GM23338 (cell line): ENCODE measurements around the gene TEDC1.

ENCODE experiments used
- CREB1 ChIP-seq: fragments of 250-450 bp; sonication (Bioruptor Pico); IDR thresholded peaks from 2 replicates; pipeline ENCODE4 v1.5.0; 2020; ENCODE audit warnings: low read depth, mild to moderate bottlenecking, moderate library complexity
- CTCF ChIP-seq, 2 experiments: fragments of 200-600 bp in 1 of 2; sonication (generic) in 1 of 2; conservative IDR thresholded peaks; 2 replicates each; pipeline versions ENCODE4 v1.5.1 to v1.6.1; 2016 to 2017; ENCODE audit warnings: antibody characterized with exemption in 2 of 2, low read depth in 2 of 2, mild to moderate bottlenecking in 2 of 2, moderate library complexity in 1 of 2
- EZH2 ChIP-seq: fragments of 200-600 bp; sonication (generic); IDR thresholded peaks from one replicate; pipeline ENCODE4 v1.8.0; 2017; ENCODE audit warnings: antibody characterized with exemption, mild to moderate bottlenecking, low read depth; ENCODE audit not compliant: unreplicated experiment
- EZH2phosphoT487 ChIP-seq: fragments of 200-600 bp; sonication (generic); IDR thresholded peaks from one replicate; pipeline ENCODE4 v1.8.1; 2018; ENCODE audit warnings: antibody characterized with exemption; ENCODE audit not compliant: unreplicated experiment
- NANOG ChIP-seq: IDR thresholded peaks from 2 replicates; pipeline ENCODE4 v1.6.1; 2016; ENCODE audit warnings: antibody characterized with exemption, borderline replicate concordance
- POLR2AphosphoS5 ChIP-seq: IDR thresholded peaks from 2 replicates; pipeline ENCODE4 v1.6.1; 2016; ENCODE audit warnings: antibody characterized with exemption, low read depth
- ZNF114 ChIP-seq: fragments of 250-450 bp; sonication (Bioruptor Pico); IDR thresholded peaks from 2 replicates; pipeline ENCODE4 v1.5.0; 2020; ENCODE audit warnings: mild to moderate bottlenecking, moderate library complexity
- TF ChIP-seq, protein P1 (sequence below): IDR thresholded peaks from one replicate; pipeline ENCODE4 v1.6.1; 2018; ENCODE audit warnings: antibody characterized with exemption; ENCODE audit not compliant: unreplicated experiment
- TF ChIP-seq, protein P2 (sequence below): IDR thresholded peaks from 2 replicates; pipeline ENCODE4 v1.6.1; 2016; ENCODE audit warnings: antibody characterized with exemption
- TF ChIP-seq, protein P3 (sequence below): fragments of 250-450 bp; sonication (Bioruptor Pico); IDR thresholded peaks from 2 replicates; pipeline ENCODE4 v1.5.0; 2020; ENCODE audit warnings: mild to moderate bottlenecking, moderate library complexity

DNA sequence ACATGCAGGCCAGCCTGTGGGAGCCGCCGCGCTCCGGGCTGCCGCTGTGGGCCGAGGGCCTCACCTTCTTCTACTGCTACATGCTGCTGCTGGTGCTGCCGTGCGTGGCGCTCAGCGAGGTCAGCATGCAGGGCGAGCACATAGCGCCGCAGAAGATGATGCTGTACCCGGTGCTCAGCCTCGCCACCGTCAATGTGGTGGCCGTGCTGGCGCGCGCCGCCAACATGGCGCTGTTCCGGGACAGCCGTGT lies 38.2 kb downstream of the TEDC1 start:
- TF ChIP-seq CTCF (conservative IDR thresholded peaks at IDR 0.05; ENCODE audit: low read depth in 2 of 2) = no peak
- no peak for TF ChIP-seq POLR2AphosphoS5
- no peak for TF ChIP-seq EZH2phosphoT487
- TF ChIP-seq CREB1 (CRISPR knock-in tag) = no peak
- no peak for TF ChIP-seq EZH2
- TF ChIP-seq, protein P1, sequence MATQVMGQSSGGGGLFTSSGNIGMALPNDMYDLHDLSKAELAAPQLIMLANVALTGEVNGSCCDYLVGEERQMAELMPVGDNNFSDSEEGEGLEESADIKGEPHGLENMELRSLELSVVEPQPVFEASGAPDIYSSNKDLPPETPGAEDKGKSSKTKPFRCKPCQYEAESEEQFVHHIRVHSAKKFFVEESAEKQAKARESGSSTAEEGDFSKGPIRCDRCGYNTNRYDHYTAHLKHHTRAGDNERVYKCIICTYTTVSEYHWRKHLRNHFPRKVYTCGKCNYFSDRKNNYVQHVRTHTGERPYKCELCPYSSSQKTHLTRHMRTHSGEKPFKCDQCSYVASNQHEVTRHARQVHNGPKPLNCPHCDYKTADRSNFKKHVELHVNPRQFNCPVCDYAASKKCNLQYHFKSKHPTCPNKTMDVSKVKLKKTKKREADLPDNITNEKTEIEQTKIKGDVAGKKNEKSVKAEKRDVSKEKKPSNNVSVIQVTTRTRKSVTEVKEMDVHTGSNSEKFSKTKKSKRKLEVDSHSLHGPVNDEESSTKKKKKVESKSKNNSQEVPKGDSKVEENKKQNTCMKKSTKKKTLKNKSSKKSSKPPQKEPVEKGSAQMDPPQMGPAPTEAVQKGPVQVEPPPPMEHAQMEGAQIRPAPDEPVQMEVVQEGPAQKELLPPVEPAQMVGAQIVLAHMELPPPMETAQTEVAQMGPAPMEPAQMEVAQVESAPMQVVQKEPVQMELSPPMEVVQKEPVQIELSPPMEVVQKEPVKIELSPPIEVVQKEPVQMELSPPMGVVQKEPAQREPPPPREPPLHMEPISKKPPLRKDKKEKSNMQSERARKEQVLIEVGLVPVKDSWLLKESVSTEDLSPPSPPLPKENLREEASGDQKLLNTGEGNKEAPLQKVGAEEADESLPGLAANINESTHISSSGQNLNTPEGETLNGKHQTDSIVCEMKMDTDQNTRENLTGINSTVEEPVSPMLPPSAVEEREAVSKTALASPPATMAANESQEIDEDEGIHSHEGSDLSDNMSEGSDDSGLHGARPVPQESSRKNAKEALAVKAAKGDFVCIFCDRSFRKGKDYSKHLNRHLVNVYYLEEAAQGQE = no peak
- TF ChIP-seq, protein P2, sequence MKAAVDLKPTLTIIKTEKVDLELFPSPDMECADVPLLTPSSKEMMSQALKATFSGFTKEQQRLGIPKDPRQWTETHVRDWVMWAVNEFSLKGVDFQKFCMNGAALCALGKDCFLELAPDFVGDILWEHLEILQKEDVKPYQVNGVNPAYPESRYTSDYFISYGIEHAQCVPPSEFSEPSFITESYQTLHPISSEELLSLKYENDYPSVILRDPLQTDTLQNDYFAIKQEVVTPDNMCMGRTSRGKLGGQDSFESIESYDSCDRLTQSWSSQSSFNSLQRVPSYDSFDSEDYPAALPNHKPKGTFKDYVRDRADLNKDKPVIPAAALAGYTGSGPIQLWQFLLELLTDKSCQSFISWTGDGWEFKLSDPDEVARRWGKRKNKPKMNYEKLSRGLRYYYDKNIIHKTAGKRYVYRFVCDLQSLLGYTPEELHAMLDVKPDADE = no peak
- TF ChIP-seq, protein P3, sequence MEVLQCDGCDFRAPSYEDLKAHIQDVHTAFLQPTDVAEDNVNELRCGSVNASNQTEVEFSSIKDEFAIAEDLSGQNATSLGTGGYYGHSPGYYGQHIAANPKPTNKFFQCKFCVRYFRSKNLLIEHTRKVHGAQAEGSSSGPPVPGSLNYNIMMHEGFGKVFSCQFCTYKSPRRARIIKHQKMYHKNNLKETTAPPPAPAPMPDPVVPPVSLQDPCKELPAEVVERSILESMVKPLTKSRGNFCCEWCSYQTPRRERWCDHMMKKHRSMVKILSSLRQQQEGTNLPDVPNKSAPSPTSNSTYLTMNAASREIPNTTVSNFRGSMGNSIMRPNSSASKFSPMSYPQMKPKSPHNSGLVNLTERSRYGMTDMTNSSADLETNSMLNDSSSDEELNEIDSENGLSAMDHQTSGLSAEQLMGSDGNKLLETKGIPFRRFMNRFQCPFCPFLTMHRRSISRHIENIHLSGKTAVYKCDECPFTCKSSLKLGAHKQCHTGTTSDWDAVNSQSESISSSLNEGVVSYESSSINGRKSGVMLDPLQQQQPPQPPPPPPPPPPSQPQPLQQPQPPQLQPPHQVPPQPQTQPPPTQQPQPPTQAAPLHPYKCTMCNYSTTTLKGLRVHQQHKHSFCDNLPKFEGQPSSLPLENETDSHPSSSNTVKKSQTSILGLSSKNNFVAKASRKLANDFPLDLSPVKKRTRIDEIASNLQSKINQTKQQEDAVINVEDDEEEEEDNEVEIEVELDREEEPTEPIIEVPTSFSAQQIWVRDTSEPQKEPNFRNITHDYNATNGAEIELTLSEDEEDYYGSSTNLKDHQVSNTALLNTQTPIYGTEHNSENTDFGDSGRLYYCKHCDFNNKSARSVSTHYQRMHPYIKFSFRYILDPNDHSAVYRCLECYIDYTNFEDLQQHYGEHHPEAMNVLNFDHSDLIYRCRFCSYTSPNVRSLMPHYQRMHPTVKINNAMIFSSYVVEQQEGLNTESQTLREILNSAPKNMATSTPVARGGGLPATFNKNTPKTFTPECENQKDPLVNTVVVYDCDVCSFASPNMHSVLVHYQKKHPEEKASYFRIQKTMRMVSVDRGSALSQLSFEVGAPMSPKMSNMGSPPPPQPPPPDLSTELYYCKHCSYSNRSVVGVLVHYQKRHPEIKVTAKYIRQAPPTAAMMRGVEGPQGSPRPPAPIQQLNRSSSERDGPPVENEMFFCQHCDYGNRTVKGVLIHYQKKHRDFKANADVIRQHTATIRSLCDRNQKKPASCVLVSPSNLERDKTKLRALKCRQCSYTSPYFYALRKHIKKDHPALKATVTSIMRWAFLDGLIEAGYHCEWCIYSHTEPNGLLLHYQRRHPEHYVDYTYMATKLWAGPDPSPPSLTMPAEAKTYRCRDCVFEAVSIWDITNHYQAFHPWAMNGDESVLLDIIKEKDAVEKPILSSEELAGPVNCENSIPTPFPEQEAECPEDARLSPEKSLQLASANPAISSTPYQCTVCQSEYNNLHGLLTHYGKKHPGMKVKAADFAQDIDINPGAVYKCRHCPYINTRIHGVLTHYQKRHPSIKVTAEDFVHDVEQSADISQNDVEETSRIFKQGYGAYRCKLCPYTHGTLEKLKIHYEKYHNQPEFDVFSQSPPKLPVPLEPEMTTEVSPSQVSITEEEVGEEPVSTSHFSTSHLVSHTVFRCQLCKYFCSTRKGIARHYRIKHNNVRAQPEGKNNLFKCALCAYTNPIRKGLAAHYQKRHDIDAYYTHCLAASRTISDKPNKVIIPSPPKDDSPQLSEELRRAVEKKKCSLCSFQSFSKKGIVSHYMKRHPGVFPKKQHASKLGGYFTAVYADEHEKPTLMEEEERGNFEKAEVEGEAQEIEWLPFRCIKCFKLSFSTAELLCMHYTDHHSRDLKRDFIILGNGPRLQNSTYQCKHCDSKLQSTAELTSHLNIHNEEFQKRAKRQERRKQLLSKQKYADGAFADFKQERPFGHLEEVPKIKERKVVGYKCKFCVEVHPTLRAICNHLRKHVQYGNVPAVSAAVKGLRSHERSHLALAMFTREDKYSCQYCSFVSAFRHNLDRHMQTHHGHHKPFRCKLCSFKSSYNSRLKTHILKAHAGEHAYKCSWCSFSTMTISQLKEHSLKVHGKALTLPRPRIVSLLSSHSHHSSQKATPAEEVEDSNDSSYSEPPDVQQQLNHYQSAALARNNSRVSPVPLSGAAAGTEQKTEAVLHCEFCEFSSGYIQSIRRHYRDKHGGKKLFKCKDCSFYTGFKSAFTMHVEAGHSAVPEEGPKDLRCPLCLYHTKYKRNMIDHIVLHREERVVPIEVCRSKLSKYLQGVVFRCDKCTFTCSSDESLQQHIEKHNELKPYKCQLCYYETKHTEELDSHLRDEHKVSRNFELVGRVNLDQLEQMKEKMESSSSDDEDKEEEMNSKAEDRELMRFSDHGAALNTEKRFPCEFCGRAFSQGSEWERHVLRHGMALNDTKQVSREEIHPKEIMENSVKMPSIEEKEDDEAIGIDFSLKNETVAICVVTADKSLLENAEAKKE (CRISPR knock-in tag) = no peak
- no peak for TF ChIP-seq NANOG
- TF ChIP-seq ZNF114 (CRISPR knock-in tag) = no peak
